HS-5 (cell line): ENCODE data around the gene TNNI3.
A peak's percentile ranks its signal among the peaks of the same experiment; 100 is the strongest.
"Not testable (repeated sequence)": the region's sequence is repeated elsewhere in the genome, so short reads cannot be mapped to it uniquely, and the experiment has no call there.

Source experiments
- DNase-seq: peaks from one replicate; pipeline ENCODE4 v3.0.0-alpha.2; 2012; ENCODE audit warnings: low read depth

Gene TNNI3

GRCh38 chr19:55113570-55114039, 43.9 kb downstream of the TNNI3 start:
- peak; percentile 34 for DNase-seq

- DNase-seq: no peak
Measured at GRCh38 chr19:55112777-55113569, 44.6 kb downstream of the TNNI3 start.

- DNase-seq: no peak
Measured at GRCh38 chr19:55112246-55112776, 45.2 kb downstream of the TNNI3 start.

- DNase-seq: no peak
Measured at GRCh38 chr19:55111238-55111831, 46.2 kb downstream of the TNNI3 start.

- no peak for DNase-seq
Measured at GRCh38 chr19:55109527-55110291, 47.8 kb downstream of the TNNI3 start.

DNA sequence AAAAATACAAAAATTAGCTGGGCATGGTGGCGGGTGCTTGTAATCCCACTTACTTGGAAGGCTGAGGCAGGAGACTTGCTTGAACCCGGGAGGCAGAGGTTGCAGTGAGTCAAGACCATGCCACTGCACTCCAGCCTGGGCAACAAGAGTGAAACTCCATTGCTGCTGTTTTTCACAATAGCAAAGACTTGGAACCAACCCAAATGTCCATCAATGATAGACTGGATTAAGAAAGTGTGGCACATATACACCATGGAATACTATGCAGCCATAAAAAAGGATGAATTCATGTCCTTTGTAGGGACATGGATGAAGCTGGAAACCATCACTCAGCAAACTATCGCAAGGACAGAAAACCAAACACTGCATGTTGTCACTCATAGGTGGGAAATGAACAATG, 50.3 kb downstream of the TNNI3 start:
- not testable (repeated sequence) for DNase-seq

DNA sequence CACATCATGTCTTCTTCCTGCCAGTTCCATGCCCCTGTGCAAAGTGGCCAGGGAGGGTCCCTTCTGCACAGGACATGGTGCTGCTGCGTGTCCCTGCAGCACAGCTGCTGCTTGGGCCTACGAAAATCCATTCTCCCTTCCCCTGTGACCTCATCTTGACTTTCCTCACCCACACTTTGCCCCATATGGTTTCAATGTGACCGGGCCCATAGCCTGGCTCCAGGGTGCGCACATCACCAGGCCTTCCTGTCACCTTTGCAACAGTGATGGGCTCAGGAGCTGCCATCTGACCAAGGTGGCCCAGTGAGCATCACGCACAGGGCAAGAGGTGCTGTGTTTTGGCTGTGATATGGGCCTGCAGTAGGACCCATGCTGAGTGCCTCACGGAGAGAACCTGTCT, 50.9 kb downstream of the TNNI3 start:
- DNase-seq: no peak

- DNase-seq: no peak
Measured at GRCh38 chr19:55105237-55105636, 52.3 kb downstream of the TNNI3 start.

DNA sequence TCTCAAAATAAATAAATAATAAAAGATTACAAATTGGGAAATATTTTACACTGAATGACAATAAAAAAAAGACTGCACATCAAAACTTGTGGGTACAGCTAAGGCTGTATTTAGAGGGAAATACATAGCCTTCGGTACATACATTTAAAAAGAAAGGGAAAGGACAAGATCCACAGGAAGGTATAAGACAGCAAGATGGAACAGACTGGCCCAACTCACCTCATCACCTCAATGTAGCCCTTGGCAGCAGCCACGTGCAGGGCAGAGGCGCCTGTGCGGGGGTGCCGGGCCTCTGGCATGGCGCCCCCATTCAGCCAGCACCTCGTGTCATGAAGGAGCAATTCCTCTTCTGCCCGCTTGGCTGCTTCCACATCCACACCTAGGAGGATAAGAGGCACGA, 54.3 kb downstream of the TNNI3 start:
- no peak for DNase-seq
